ENCODE measurements around the gene FRYL. TPM values are rescaled to one million over a fixed set of nuclear protein-coding genes. Genes with fewer than 3 reads are reported as not detected.

Gene FRYL
- total and polyA plus RNA-seq, 11 donors = 12.3 to 61.3 (median 34.4) TPM

- no peak overlapping the region for H3K27ac ChIP-seq
- intact Hi-C loops (cut with DNase I) = loop anchor here in 1 of 10 donors (10.0 kb wide), 1 partner anchor 51 kb away; no protein-coding TSS in a partner anchor
- TF ChIP-seq POLR2A (IDR thresholded peaks at IDR 0.05) = no peak
- no peak for TF ChIP-seq CTCF (IDR thresholded peaks at IDR 0.05)
- peaks cover 0 to 12% (median 0%) of the 10 kb centered on the region in 12 donors for H3K9me3 ChIP-seq
- H3K36me3 ChIP-seq = peaks cover 2 to 98% (median 95%) of the 10 kb centered on the region in 9 donors
- no peaks in the 10 kb centered on the region for H3K27me3 ChIP-seq
- no peak for ATAC-seq
- no peak overlapping the region for H3K4me3 ChIP-seq
- DNase-seq = no peak
- no peaks in the 10 kb centered on the region for H3K4me1 ChIP-seq
- WGBS, 4 donors = 79 to 96% (median 91%) methylated on average over 2 of the region's 2 CpGs
Measured at GRCh38 chr4:48556268-48556667, 223.8 kb downstream of the FRYL start.

DNA sequence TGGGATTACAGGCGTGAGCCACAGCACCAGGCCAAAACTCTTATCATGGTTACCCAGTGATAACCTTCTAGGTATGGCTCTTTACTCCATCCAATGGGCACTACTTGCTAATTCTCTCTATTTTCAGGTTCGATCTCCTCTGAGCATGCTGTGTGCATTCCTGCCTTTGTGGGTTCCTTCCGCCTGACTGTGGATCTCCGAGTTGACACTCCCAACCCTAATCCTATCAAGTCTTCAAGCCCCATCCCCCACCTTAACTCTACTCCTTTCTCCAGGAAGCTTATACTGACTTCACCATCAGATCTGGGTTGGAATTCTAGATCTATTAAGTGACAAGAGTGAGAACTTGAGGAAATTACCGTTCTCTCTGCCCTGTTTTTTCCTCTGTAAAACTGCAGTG lies 225.5 kb downstream of the FRYL start:
- no peak overlapping the region for H3K27ac ChIP-seq
- ATAC-seq (no peak), DNase-seq (no peak)
- peaks cover 0 to 12% (median 0%) of the 10 kb centered on the region in 12 donors for H3K9me3 ChIP-seq
- H3K4me3 ChIP-seq = no peak overlapping the region
- intact Hi-C loops (cut with DNase I) = loop anchor here in 1 of 10 donors (10.0 kb wide), 1 partner anchor 50 kb away; no protein-coding TSS in a partner anchor
- no peaks in the 10 kb centered on the region for H3K27me3 ChIP-seq
- TF ChIP-seq CTCF (IDR thresholded peaks at IDR 0.05) (no peak), POLR2A (IDR thresholded peaks at IDR 0.05) (no peak)
- 77 to 97% (median 86%) methylated on average over 4 to 5 of the region's 5 CpGs for WGBS, 4 donors
- H3K4me1 ChIP-seq = no peaks in the 10 kb centered on the region
- H3K36me3 ChIP-seq = peaks cover 2 to 98% (median 95%) of the 10 kb centered on the region in 9 donors

DNA sequence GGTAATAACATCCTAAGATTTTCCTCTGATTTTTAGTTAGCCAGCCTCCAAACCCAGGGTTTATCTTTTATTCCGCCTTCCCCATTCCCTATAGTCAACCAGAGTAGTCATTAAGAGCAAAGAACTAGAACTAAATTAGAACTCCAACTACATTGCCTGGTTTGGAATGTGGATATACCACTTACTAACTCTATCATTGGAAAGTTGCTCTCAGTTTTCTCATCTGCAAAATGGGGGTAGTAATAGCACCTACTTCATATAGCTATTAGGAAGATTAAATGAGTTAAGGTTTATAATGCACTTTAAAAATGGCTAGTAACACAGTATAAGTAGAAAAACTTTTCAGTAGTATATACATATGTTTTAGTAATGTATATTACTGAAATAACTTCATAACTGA lies 226.4 kb downstream of the FRYL start:
- 98 to 100% (median 98%) methylated on average over 1 of the region's 1 CpG for WGBS, 4 donors
- no peak overlapping the region for H3K27ac ChIP-seq
- no peak overlapping the region for H3K4me3 ChIP-seq
- no peaks in the 10 kb centered on the region for H3K4me1 ChIP-seq
- TF ChIP-seq POLR2A (IDR thresholded peaks at IDR 0.05) (no peak), CTCF (IDR thresholded peaks at IDR 0.05) (no peak)
- H3K27me3 ChIP-seq = no peaks in the 10 kb centered on the region
- H3K36me3 ChIP-seq = peaks cover 2 to 100% (median 99%) of the 10 kb centered on the region in 9 donors
- ATAC-seq (no peak), DNase-seq (no peak)
- intact Hi-C loops (cut with DNase I) = loop anchor here in 1 of 10 donors (10.0 kb wide), 1 partner anchor 49 kb away; no protein-coding TSS in a partner anchor
- H3K9me3 ChIP-seq = peaks cover 0 to 12% (median 0%) of the 10 kb centered on the region in 12 donors

GRCh38 chr4:48546336-48546735 lies 233.7 kb downstream of the FRYL start:
- WGBS, 4 donors = 73 to 84% (median 78%) methylated on average over 2 of the region's 2 CpGs
- Histone ChIP-seq H3K9me3 (no peaks in the 10 kb centered on the region), H3K4me1 (no peaks in the 10 kb centered on the region), H3K36me3 (peaks cover 0 to 100% (median 100%) of the 10 kb centered on the region in 9 donors), H3K4me3 (no peak overlapping the region), H3K27me3 (no peaks in the 10 kb centered on the region), H3K27ac (no peak overlapping the region)
- ATAC-seq = no peak
- DNase-seq = no peak
- TF ChIP-seq POLR2A (IDR thresholded peaks at IDR 0.05) (no peak), CTCF (IDR thresholded peaks at IDR 0.05) (peak; percentile 25 to 71 (median 48))
- intact Hi-C loops (cut with DNase I) = loop anchor here in 4 of 10 donors (5.0 to 10.0 kb wide), 4 partner anchors 99 to 422 kb away; no protein-coding TSS in a partner anchor
